Activated T-cell treated with anti-CD3 and anti-CD28 coated beads for 4 hours (primary cell): ENCODE results near the gene HADHB.

Source experiments
- DNase-seq: peaks from one replicate; pipeline ENCODE4 v3.0.0-alpha.2; 2020

Gene HADHB

GRCh38 chr2:26244309-26245230 lies at the start of gene HADHB, which contains the start of gene HADHA:
Gene HADHB, plus strand, starts transcription at chr2:26244939. Its CDS starts 9,316 bp downstream, at chr2:26254255.
Gene HADHA, minus strand, starts transcription at chr2:26244632. Its CDS starts 36 bp downstream, at chr2:26244596.
- DNase-seq, result peak; percentile 72

DNA sequence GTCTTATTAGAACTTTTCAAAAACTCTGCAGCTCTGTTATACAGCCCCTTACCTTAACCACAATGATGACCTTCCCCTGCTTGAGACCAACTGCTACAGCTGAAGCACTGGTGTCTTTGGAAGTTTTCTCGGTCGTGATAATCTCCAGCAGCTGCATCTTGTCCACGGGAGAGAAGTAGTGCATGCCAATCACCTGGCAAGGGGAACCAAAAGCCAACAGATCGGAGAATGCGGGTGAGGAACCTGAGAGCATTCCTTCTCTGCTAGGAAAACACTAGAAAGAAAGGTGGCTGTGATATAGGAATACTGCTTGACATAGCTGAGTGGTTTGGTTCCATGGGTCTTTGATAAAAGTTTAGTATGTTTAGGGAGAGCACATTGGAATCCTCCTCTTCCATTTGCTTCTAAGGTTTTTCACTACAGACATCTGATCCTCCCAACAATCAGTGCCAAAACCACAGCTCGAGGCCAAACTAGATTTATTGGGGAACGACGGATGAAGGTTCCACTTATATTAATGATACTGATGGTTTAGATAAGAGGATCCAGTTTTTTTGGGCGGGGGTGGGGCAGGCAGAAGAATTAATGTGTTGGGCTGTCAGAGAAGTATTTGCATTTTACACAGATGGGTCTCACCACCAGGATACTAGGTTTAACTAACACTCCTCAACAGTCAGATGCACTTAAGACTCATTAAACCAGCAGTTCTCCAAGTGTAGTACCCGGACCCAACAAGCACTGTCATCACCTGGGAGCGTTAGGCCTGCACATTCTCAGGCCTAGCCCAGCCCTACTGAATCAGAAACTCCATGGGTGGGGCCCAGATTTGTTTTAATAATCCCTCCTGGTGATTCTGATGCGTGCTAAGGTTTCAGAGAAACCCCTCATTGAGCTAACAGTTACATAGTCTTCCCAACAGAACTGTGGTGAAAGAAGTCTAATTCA lies 49.4 kb upstream of the HADHB start:
- no peak for DNase-seq

DNA sequence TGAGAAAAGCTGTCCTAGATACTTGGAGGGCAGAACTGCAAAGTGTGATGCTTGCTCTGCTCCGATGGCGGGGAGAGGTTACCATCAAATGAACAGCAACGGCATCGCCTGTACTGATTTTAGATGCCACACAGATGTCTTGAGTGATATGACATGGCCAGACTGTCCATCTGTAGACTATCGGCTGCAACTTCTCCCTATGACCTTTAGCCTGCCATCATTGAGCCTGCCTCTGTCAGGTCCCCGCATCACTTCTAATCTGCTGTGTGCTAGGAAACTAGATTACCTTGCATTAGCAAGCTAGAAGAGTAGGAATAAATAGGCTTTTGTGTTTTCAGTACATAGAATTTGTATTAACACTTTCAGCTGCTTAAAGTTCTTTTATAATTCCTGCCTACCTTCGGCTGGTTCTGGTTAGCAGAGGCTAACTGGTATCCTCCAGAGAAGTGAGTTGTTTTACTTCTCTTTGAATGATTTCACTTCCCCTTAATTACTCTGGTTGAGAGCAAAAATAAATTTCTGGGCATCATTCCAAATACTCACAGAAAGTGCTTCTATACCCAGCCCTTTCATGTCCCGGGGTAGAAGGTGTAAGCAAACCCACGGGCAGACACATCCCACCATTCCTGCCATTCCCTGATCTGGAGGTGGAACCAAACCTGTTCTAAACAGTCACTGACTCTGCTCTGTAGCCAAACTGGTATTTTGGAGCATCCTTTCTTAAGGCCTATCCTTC lies 47.9 kb upstream of the HADHB start:
- no peak for DNase-seq

- DNase-seq, result no peak
These were observed 47.2 kb upstream of the HADHB start for GRCh38 chr2:26197516-26197915.

DNA sequence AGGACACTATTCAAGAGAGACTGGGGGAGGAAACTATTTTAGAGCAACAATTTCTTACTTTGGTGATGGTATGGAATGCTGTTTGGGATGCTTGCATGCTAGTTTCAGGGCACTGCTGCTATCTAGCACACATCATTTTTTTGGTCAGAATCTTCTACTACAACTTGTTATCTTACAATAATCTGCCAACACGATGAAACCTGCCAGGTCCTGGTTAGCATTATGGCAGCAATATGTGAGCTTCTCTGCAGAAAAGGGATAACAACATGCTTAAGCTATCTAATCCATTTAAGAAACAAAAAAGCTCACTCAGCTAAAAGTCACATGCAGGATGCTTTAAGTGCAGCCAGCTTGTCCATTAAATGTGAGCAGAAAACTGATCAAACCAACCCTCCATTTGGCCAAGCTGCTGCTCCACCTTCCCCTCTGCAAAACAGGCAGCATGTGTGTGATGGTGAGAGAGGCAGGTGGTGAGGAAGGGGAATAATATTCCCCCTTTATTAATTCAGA lies 41.7 kb upstream of the HADHB start:
- no peak for DNase-seq

- no peak for DNase-seq
These were observed 40.8 kb upstream of the HADHB start for GRCh38 chr2:26203906-26204305.

GRCh38 chr2:26212011-26212410 lies 32.7 kb upstream of the HADHB start:
- DNase-seq, result no peak

DNA sequence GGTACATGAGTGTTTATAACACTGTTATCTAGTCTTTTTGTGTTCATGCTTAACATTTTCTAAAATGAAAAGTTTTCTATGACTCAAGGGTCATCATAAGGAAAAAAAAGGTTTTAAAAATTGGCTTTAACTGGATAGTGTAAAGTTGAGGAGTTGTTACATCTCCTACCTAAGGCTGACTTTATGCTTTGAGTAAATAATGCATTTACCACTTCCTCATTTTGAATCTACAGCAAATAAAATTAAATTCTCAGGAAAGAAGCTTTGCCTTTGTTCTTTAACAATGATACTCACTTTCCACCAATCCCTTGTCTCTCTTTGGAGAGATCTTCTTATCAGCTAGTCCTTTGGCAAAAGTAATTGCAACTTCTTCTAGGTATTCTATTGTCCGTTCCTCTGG lies 30.0 kb upstream of the HADHB start:
- DNase-seq, result no peak

DNA sequence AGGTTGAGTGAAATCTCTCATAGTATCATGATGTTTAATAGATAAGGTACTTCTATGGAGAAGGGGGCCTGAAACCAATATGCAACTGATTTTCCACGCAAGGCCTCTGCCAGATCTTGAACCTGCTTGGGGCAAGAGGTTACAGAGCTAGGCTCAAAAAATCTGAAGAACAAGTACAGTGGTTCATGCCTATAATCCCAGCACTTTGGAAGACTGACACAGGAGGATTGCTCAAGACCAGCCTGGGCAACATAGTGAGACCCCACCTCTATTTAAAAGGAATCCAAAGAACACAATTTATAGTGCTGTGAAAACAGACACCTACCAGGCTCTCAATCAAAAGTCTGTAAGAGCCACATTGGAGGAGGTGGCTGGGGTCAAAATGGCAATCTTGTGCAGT lies 28.9 kb upstream of the HADHB start:
- DNase-seq, result no peak

DNA sequence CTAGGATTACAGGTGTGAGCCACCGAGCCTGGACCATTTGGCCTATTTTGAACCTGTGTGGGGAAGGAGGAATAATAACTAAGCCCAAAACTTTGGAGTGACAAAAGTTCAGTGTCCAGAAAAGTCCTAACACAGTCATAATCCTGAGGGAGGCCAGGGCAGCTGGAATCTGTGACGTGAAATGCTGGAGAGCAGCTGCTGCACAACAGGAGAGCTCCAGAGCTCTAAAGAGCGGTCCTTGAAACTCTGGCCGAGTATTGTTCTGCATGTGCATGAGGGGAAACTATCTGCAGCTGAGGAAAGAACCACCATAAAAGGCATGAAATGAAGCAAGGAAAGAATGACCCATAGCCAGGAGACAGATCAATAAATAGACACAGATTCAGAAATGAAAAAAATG lies 28.2 kb upstream of the HADHB start:
- DNase-seq, result no peak

DNA sequence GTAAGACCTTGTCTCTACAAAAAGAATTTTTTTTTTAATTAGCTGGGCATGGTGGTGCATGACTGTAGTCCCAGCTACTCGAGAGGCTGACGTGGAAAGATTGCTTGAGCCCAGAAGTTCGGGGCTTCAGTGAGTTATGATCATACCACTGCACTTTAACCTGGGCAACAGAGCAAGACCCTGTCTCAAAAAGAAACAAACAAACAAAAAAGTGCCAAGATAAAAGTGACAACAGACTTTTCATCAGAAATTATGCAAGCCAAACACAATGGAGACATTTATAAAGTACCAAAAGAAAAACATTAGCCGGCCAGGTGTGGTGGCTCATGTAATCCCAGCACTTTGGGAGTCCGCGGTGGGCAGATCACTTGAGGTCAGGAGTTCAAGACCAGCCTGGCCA lies 27.0 kb upstream of the HADHB start:
- DNase-seq, result no peak

DNA sequence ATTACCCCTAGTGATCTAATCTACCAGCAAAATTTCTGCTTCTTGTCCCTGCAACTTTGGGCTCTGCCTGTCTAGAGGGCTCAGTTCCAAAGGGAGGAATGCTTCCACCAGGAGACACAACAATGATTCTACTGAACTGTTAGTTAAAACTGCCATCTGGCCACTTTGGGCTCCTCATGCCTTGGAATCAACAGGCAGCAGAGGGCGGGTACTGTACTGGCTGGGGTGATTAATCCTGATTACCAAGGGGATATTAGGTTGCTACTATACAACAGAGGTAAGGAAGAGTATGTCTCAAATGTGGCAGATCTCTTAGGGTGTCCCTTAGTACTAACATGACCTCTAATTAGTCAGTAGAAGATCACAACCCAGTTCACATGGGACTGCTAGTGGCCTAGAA lies 21.7 kb upstream of the HADHB start:
- DNase-seq, result no peak

DNA sequence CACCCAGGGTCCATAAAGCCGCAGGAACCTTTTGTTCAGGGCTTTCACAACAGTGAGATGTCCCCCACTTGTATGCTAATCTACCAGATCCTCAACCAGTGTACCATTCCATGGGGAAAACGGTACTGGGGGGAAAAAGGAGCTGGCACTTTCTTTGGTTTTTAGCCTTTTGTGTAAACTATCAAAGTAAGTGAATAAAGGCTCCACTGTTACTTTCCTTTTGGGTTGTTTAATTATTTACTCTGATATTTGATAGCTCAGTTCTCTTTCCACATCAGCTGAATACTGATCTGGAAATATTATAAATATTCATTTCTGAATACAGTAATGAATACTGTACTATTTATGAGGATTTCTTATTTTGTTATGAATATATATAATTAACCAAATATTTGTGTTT lies 20.6 kb upstream of the HADHB start:
- no peak for DNase-seq

GRCh38 chr2:26229595-26229994 lies 15.1 kb upstream of the HADHB start:
- DNase-seq, result no peak

DNA sequence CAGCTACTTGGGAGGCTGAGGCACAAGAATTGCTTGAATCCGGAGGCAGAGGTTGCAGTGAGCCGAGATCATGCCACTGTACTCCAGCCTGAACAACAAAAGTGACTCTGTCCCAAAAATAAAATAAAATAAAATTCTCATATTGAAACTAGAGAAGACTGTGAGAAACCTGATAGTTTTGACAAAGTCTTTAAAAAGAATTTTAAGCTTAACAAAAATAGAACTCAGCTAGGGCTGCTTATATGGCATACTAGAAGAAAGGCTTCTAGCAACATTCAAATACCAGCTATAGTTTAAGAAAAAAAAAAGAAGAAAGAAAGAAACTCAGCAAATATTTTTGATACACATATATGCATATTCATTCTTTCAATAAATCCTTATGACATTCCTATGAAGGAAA lies 13.9 kb upstream of the HADHB start:
- DNase-seq, result no peak

- DNase-seq, result no peak
These were observed 9.7 kb upstream of the HADHB start for GRCh38 chr2:26235089-26235488.

- no peak for DNase-seq
These were observed 6.9 kb upstream of the HADHB start for GRCh38 chr2:26237868-26238267.

- DNase-seq, result no peak
These were observed 6.3 kb upstream of the HADHB start for GRCh38 chr2:26238311-26238958.

- no peak for DNase-seq
These were observed 2.8 kb upstream of the HADHB start for GRCh38 chr2:26241928-26242436.

DNA sequence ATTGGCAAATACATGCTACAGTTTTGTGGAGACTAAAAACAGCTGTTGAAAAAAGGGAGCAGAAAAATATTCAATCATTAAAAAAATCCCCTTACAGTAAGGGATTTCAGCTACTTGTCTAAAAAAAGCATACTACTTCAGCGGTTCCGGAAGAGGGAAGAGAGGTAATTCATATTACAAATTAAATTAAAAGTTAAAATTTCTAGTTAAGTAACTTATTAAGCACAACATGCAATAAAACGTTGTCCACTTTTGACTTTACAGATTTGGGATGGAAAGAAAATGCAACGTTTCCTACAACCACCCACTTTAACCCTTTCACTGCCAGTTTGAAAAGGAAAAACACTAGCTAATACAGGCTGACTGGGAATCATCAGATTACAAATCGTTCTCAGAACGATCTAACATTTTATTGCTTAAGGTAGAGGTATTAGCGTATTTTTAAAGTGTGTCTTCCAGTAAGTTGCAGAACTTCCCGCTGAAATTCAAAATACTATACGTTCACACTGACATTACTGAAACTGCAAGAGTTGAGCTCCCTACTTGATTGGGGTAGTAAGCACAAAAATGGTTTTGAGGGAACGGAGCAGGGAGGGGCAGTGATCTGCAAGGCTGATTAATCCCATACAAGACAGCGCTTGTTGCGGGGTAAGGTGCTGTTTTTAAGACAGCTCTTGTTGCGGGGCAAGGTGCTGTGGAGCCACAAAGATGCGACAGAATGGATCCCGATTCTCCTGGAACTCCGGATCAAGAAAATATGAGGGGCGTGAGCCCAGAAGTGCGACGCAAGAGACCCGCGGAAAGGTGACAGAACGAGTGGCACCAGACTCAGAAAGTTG lies 1.1 kb upstream of the HADHB start:
- no peak for DNase-seq

GRCh38 chr2:26245231-26245732 lies 543 bp downstream of the HADHB start:
- DNase-seq, result peak; percentile 56
